RPMI8226 (cell line): ENCODE results near the gene TTC22.

ENCODE experiments used
- DNase-seq: peaks from one replicate; pipeline ENCODE4 v3.0.0-alpha.2; 2015

The TTC22 gene

DNA sequence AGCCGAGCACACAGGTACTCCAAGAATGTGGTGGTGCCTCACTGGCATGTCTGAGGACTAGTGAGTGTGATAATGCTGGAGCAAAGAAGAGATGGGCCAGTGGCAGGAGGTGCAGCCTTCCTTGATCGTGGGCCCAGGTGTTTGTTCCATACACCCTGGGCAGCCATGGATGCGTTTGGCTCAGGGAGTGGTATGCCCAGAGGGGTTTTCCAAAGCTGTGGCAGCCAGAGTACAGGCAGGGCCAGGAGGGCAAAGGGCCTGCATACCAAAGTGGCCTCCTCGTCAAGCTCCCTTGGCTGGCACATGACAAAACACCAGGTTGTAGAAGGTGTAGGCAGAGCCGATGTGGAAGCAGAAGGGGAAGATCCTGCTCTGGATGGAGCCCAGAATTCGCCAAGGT, 55.8 kb downstream of the TTC22 start:
- DNase-seq, result no peak

DNA sequence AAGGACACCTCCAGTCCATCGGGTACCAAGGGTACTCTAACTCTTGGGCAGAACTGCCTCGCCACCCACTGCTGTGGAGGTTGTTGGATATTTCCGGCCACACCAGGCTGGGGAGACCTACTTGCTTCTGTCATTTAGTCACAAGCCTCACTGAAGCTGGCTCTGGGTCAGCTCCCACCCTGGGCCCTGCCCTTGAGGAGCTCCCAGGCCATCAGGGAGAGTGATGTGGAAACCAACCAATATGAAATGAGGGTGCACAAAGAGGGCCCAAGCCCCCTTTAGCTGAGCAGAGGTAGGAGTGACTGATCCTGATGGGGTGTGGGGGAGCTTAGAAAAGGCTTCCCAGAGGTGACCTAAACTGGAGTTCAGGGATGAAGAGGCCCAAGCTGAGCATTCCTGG, 56.4 kb downstream of the TTC22 start:
- DNase-seq, result no peak

DNA sequence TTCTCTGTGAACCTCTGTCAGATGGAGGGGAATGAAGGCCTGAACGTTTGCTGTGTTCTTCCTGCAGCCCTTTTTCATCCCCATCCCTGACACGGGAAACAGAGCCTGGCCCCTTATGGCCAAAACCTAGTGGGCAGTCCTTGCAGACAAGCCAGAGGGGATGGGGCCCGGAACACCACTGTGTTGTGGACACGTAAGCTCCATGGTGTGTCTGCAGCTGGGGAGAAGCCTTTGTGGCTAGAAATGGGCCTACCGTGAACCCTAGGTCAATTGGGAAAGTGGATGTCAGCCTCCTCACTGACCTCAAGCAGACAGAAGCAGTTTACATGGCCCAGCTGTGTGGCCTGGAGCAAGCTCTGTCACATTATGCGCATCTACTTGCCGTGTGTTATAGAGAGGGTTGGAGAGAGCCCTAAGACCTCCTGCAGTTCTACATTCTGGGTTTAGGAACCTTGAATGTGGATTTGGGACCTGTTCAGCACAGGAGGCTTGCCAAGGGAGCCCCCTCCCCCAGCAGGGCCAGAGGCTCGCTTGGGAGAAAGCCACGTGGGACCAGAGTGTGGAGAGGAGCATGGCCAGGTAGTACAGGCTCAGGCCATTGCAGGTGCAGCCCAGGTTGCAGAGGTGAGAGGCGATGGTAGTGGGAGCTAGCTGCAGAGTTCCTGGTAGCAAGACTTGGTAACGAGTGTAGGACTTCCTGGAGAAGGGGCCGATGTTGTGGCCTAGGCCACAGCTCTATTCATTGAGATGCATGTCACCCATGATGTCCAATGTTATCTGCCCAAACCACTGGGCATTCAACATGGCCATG, 57.5 kb downstream of the TTC22 start:
- DNase-seq, result no peak

DNA sequence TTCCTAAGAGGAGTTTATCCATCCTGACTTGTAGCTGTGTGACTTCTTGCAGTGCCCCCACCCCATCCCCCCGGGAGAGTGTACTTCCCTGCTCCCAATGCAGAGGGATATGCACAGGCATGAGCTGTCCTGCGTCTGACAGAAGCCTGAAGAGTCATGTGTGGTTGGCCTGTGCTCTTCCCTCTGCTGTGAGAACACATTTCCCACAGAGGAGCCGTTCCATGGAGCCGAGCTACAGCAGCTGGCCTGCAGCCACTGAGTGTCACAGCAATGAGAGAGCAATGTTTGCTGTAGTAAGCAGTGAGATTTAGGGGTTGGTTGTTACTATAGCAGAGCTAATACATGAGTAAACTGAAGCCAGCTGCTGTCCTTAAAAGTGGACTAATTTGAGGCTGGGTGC, 58.8 kb downstream of the TTC22 start:
- DNase-seq, result no peak

DNA sequence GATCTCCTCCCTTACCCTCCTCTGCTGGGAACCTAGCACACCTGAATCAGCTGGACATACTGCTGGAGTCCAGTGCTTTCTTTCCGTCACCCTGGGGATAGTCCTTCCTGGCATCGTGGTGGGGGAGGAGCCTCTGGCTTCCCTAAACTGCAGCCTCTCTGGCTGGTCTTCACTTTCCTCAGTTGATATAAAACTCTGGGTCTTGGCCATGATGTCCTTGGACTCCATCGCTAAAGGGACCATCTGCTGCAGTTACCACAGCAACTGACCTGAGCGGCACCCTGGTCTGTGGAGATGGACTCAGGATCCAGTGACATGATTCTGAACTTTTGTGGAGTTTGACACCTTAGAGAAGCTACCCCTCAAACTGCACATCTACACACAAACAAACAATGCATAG, 59.6 kb downstream of the TTC22 start:
- no peak for DNase-seq

DNA sequence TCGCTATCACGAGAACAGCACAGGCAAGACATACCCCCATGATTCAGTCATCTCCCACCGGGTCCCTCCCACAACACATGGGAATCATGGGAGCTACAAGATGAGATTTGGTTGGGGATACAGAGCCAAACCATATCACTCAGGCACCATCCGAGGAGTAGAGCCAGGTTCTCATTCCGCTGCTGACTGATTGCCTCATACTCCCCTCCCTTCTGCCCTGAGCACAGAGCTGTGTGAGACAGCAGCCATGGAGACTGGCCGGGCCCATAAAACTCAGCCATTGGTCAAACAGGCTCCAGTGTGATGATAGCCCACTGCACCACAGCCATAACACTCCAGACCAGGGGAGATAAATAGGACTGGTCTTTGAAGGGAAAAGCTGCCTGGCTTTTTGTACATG, 62.9 kb downstream of the TTC22 start:
- no peak for DNase-seq

DNA sequence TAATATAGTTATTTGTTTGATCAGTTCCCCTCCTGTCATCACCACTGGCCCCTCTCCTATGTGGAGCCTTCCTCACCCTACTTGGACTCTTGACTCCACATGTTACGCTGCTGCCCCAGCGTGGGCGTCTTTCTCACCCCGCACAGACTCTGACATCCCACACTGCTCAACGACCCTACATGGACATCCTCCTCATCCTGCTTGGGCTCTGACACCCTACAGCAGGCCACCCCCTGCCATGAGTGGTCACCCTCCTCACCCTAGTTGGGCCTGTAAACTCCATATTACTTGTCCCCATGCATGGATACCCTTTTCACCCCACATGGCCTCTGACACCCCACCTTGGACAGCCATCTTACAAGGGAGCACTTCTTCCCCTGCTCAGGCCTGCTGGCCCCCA, 64.4 kb downstream of the TTC22 start:
- no peak for DNase-seq
